OCI-LY7 (cell line): Measurements from ENCODE around the gene USB1. TPM values are rescaled to one million over a fixed set of nuclear protein-coding genes. Genes with fewer than 3 reads are reported as not detected.

Source experiments
- BruUV-seq: library from RNA; stranded (reverse); fragments of 400-500 nt; replicated peaks from 2 replicates; lab custom pipeline; 2021; lab: Mats Ljungman, UMichigan
- CTCF ChIA-PET: fragments of 300-600 bp; sonication (Branson Sonifier 250); formaldehyde crosslinking; loops from one replicate; lab custom pipeline; 2022; ENCODE audit warnings: antibody characterized with exemption; ENCODE audit not compliant: unreplicated experiment; lab: Charles Lee
- POLR2A ChIA-PET: fragments of 300-600 bp; sonication (Branson Sonifier 250); formaldehyde crosslinking; loops from one replicate; lab custom pipeline; 2022; ENCODE audit warnings: antibody characterized with exemption; lab: Charles Lee
- DNase-seq: peaks from one replicate; pipeline ENCODE4 v3.0.0-alpha.2; 2015; ENCODE audit warnings: low spot score
- H2AFZ ChIP-seq: fragments of 200-600 bp; sonication (generic), shearing (Covaris generic); 2 replicates; pipeline ENCODE4 v1.6.1; 2014; ENCODE audit warnings: mild to moderate bottlenecking, antibody characterized with exemption, low read length, moderate library complexity
- H3K27ac ChIP-seq: fragments of 200-600 bp; sonication (generic); 2 replicates; pipeline ENCODE4 v1.5.1; 2014; ENCODE audit warnings: mixed run types, low read depth, mild to moderate bottlenecking, moderate library complexity, low read length, inconsistent platforms; ENCODE audit not compliant: poor library complexity, severe bottlenecking
- H3K36me3 ChIP-seq: fragments of 200-600 bp; sonication (generic); 2 replicates; pipeline ENCODE4 v1.6.1; 2014; ENCODE audit warnings: mild to moderate bottlenecking, antibody characterized with exemption, low read length, moderate library complexity, mixed read lengths; ENCODE audit not compliant: insufficient read depth
- H3K4me1 ChIP-seq: fragments of 200-600 bp; sonication (generic); 2 replicates; pipeline ENCODE4 v1.5.1; 2014; ENCODE audit warnings: mild to moderate bottlenecking, low read length; ENCODE audit not compliant: insufficient read depth, poor library complexity, severe bottlenecking
- H3K4me2 ChIP-seq: fragments of 200-600 bp; sonication (generic); 2 replicates; pipeline ENCODE4 v1.6.1; 2014; ENCODE audit warnings: mild to moderate bottlenecking, low read length
- H3K4me3 ChIP-seq: fragments of 200-600 bp; sonication (generic); 2 replicates; pipeline ENCODE4 v1.5.1; 2014; ENCODE audit warnings: mild to moderate bottlenecking, low read depth, low read length; ENCODE audit not compliant: poor library complexity, severe bottlenecking
- H3K79me2 ChIP-seq: fragments of 200-600 bp; sonication (generic); 2 replicates; pipeline ENCODE4 v1.6.1; 2016; ENCODE audit warnings: low read depth, mild to moderate bottlenecking, low read length, moderate library complexity, mixed read lengths; ENCODE audit not compliant: insufficient read depth
- H3K9me2 ChIP-seq: fragments of 200-600 bp; sonication (generic); 2 replicates; pipeline ENCODE4 v1.6.1; 2016; ENCODE audit warnings: mild to moderate bottlenecking, low read length, mixed read lengths; ENCODE audit not compliant: insufficient read depth
- H3K9me3 ChIP-seq: fragments of 200-600 bp; sonication (generic); 2 replicates; pipeline ENCODE4 v1.6.1; 2014; ENCODE audit warnings: mild to moderate bottlenecking, mixed run types, low read length, mixed read lengths
- H4K20me1 ChIP-seq: fragments of 200-600 bp; sonication (generic); 2 replicates; pipeline ENCODE4 v1.6.1; 2014; ENCODE audit warnings: mild to moderate bottlenecking, antibody characterized with exemption, low read length, moderate library complexity, mixed read lengths; ENCODE audit not compliant: insufficient read depth
- CTCF ChIP-seq: fragments of 200-600 bp; sonication (generic); conservative IDR thresholded peaks from 2 replicates; pipeline ENCODE4 v1.5.1; 2014; ENCODE audit warnings: mild to moderate bottlenecking, antibody characterized with exemption, low read length, moderate library complexity, mixed read lengths
- EZH2phosphoT487 ChIP-seq: fragments of 200-600 bp; sonication (generic); IDR thresholded peaks from 2 replicates; pipeline ENCODE4 v1.6.1; 2018; ENCODE audit warnings: low read depth, borderline replicate concordance, mild to moderate bottlenecking, mixed run types, antibody characterized with exemption, low read length, moderate library complexity, mixed read lengths
- intact Hi-C: fragments of 100-400 bp; cut with micrococcal nuclease; formaldehyde crosslinking; loops from one replicate; pipeline ENCODE4 v1.10.0; 2022; ENCODE audit not compliant: unreplicated experiment
- total RNA-seq, 2 experiments: library from RNA; depleted of rRNA in 1 of 2; stranded (reverse); fragments of >200 nt in 1 of 2; shearing (Covaris generic) in 1 of 2; gene quantifications; 2 replicates each; pipeline ENCODE4 v1.2.3, GENCODE V29; 2014 to 2022

The USB1 gene
- total RNA-seq, 2 experiments from 2014 or later: 12.5 to 48.3 TPM

- no peaks in the 10 kb centered on the region for H3K4me1 ChIP-seq
- intact Hi-C loops: no loop called here
- no peak overlapping the region for H3K27ac ChIP-seq
- H3K9me2 ChIP-seq: no peaks in the 10 kb centered on the region
- no peak overlapping the region for H3K4me3 ChIP-seq
- H3K79me2 ChIP-seq: no peaks in the 10 kb centered on the region
- DNase-seq: no peak
- no TSS peak for BruUV-seq
- CTCF ChIA-PET: no interaction called here
- no peaks in the 10 kb centered on the region for H4K20me1 ChIP-seq
- H3K36me3 ChIP-seq: peaks cover 40% of the 10 kb centered on the region
- no peaks in the 10 kb centered on the region for H3K9me3 ChIP-seq
- no peak for TF ChIP-seq EZH2phosphoT487
- no peak for TF ChIP-seq CTCF
- POLR2A ChIA-PET: no interaction called here
- no peak overlapping the region for H2AFZ ChIP-seq
- H3K4me2 ChIP-seq: no peak overlapping the region
Observed at GRCh38 chr16:58012481-58012880, 11.3 kb downstream of the USB1 start.

GRCh38 chr16:58013201-58013956, 12.2 kb downstream of the USB1 start:
- Histone ChIP-seq H3K36me3 (peaks cover 40% of the 10 kb centered on the region), H3K4me3 (no peak overlapping the region), H3K27ac (no peak overlapping the region), H2AFZ (no peak overlapping the region), H3K79me2 (no peaks in the 10 kb centered on the region), H4K20me1 (no peaks in the 10 kb centered on the region), H3K9me3 (no peaks in the 10 kb centered on the region), H3K4me1 (no peaks in the 10 kb centered on the region), H3K9me2 (no peaks in the 10 kb centered on the region), H3K4me2 (no peak overlapping the region)
- TF ChIP-seq EZH2phosphoT487 (no peak), CTCF (no peak)
- BruUV-seq: TSS peak; percentile 33
- POLR2A ChIA-PET: no interaction called here
- CTCF ChIA-PET: no interaction called here
- intact Hi-C loops: no loop called here
- no peak for DNase-seq

GRCh38 chr16:58016840-58017446, 15.7 kb downstream of the USB1 start:
- POLR2A ChIA-PET: no interaction called here
- CTCF ChIA-PET: no interaction called here
- no TSS peak for BruUV-seq
- Histone ChIP-seq H2AFZ (no peak overlapping the region), H3K79me2 (no peaks in the 10 kb centered on the region), H3K4me3 (no peak overlapping the region), H3K4me1 (peaks cover 8% of the 10 kb centered on the region), H3K9me2 (no peaks in the 10 kb centered on the region), H3K4me2 (no peak overlapping the region), H3K9me3 (no peaks in the 10 kb centered on the region), H4K20me1 (no peaks in the 10 kb centered on the region), H3K27ac (no peak overlapping the region), H3K36me3 (peaks cover 21% of the 10 kb centered on the region; the same call in 1 of the 2 replicates)
- DNase-seq: no peak
- intact Hi-C loops: no loop called here
- TF ChIP-seq EZH2phosphoT487 (no peak), CTCF (no peak)
